Measurements from ENCODE around the gene DBI. TPM values are rescaled to one million over a fixed set of nuclear protein-coding genes. Genes with fewer than 3 reads are reported as not detected.

DBI gene
- total and polyA plus RNA-seq, 2 of the 8 experiments (the other 6 are each of a cell fraction or from before 2014, with no cell fraction given): 180 to 212 TPM

- no peaks in the 10 kb centered on the region for H3K23me2 ChIP-seq (ENCODE audit: low read depth, low read length)
- no peaks in the 10 kb centered on the region for H3K4me1 ChIP-seq (replicated peaks in 1 of 4; ENCODE audit: control insufficient read depth in 3 of 4, insufficient read depth in 4 of 4, low read length in 3 of 4)
- TF ChIP-seq CEBPB (IDR thresholded peaks at IDR 0.05; ENCODE audit: low read depth, low read length) (no peak), EP300 (IDR thresholded peaks at IDR 0.05; ENCODE audit: borderline replicate concordance in 1 of 2, low read depth in 2 of 2, low read length in 2 of 2) (no peak), TAF7 (optimal IDR thresholded peaks at IDR 0.05; ENCODE audit: borderline replicate concordance, low read depth, low read length) (no peak), HDAC6 (IDR thresholded peaks at IDR 0.05; ENCODE audit: low read depth, low read length) (no peak), RAD21 (IDR thresholded peaks at IDR 0.05 in 1 of 2, conservative IDR thresholded peaks at IDR 0.05 in 1 of 2; ENCODE audit: low read depth in 2 of 2, low read length in 2 of 2) (no peak), CREB1 (IDR thresholded peaks at IDR 0.05) (no peak)
- no peak overlapping the region for H4K8ac ChIP-seq (ENCODE audit: extremely low read depth, insufficient read depth, low read length)
- no peak overlapping the region for H3K4me2 ChIP-seq (ENCODE audit: insufficient read depth in 1 of 2, low read depth in 2 of 2, low read length in 2 of 2)
- no peak overlapping the region for H3K23ac ChIP-seq (ENCODE audit: insufficient read length)
- H3K36me3 ChIP-seq (ENCODE audit: control insufficient read depth in 2 of 4, insufficient read depth in 4 of 4, low read length in 3 of 4): no peaks in the 10 kb centered on the region
- H2BK15ac ChIP-seq (ENCODE audit: low read length): no peak overlapping the region
- CTCF ChIA-PET (ENCODE audit: partially characterized antibody): interaction anchor here (1.2 to 21.3 kb wide), 3 partner anchors 16 to 73 kb away, joined by 3 to 411 read pairs (median 3); no protein-coding TSS in a partner anchor
- no peak overlapping the region for H3K14ac ChIP-seq (ENCODE audit: insufficient read length)
- H3K56ac ChIP-seq (replicated peaks; ENCODE audit: insufficient read length, low read depth, low read length): no peak overlapping the region
- DNase-seq (ENCODE audit: low read depth in 1 of 2, low spot score in 2 of 2): no peak
- no peaks in the 10 kb centered on the region for H3K79me2 ChIP-seq (ENCODE audit: control insufficient read depth in 1 of 2, insufficient read depth in 2 of 2, low read length in 2 of 2)
- no peak overlapping the region for H3K9ac ChIP-seq (replicated peaks in 1 of 4; ENCODE audit: extremely low read depth in 1 of 4, low read depth in 3 of 4, low read length in 3 of 4)
- H3K79me1 ChIP-seq (ENCODE audit: low read depth, low read length): no peaks in the 10 kb centered on the region
- no peak overlapping the region for H2BK5ac ChIP-seq (ENCODE audit: low read depth, low read length)
- H3K27me3 ChIP-seq (replicated peaks in 1 of 4; ENCODE audit: control insufficient read depth in 3 of 4, extremely low read depth in 1 of 4, insufficient read depth in 3 of 4, low read length in 3 of 4): no peaks in the 10 kb centered on the region
- no peaks in the 10 kb centered on the region for H3K9me3 ChIP-seq (ENCODE audit: insufficient read depth in 2 of 2, low read depth in 1 of 2, low read length in 1 of 2)
- no peak overlapping the region for H4K91ac ChIP-seq (replicated peaks; ENCODE audit: insufficient read length, low read length)
- H3K4me3 ChIP-seq (ENCODE audit: extremely low read depth in 1 of 4, insufficient read depth in 2 of 4, low read depth in 3 of 4, low read length in 4 of 4): no peak overlapping the region
- H2BK20ac ChIP-seq (ENCODE audit: low read length): no peak overlapping the region
- no peak overlapping the region for H3K4ac ChIP-seq (replicated peaks; ENCODE audit: insufficient read length, low read depth, low read length)
- FAIRE-seq: no peak
- H2AFZ ChIP-seq (ENCODE audit: low read length): no peak overlapping the region
- H4K5ac ChIP-seq (ENCODE audit: insufficient read length, low read depth, low read length): no peak overlapping the region
- POLR2A ChIA-PET (ENCODE audit: partially characterized antibody): no interaction called here
- H3K18ac ChIP-seq (ENCODE audit: extremely low read depth, low read length): no peak overlapping the region
- H2BK12ac ChIP-seq (ENCODE audit: low read depth, low read length): no peak overlapping the region
- 94% methylated on average over 10 of the region's 10 CpGs; no CpG with 5 or more reads in 1 of the 2 experiments for WGBS, 2 experiments (ENCODE audit: extremely low coverage in 1 of 2, insufficient coverage in 1 of 2, insufficient read length in 1 of 2, insufficient replicate concordance in 2 of 2, low coverage in 1 of 2, low lambda C conversion rate in 2 of 2, missing lambda C conversion rate in 1 of 2)
- no peak overlapping the region for H2BK120ac ChIP-seq (replicated peaks; ENCODE audit: low read depth, low read length)
- H3K27ac ChIP-seq (ENCODE audit: low read depth, low read length): no peak overlapping the region
- no peak overlapping the region for H2AK5ac ChIP-seq (ENCODE audit: low read depth, low read length)
- no peaks in the 10 kb centered on the region for H4K20me1 ChIP-seq (replicated peaks in 1 of 2; ENCODE audit: control insufficient read depth in 1 of 2, insufficient read depth in 2 of 2, low read length in 2 of 2)
These were observed 36.1 kb downstream of the DBI start for GRCh38 chr2:119402645-119403560.
